Kidney capillary endothelial cell (primary cell): ENCODE data around the gene UTS2B.
A peak's percentile ranks its signal among the peaks of the same experiment; 100 is the strongest.

Experiments used
- DNase-seq: peaks from one replicate; pipeline ENCODE4 v3.0.0-alpha.2; 2018; ENCODE audit warnings: low spot score

UTS2B gene

GRCh38 chr3:191352014-191352413, 21.7 kb upstream of the UTS2B start:
- no peak for DNase-seq

- DNase-seq, result peak; percentile 36
Observed at GRCh38 chr3:191350396-191351090, 20.2 kb upstream of the UTS2B start.

- DNase-seq, result no peak
Observed at GRCh38 chr3:191348098-191348497, 17.8 kb upstream of the UTS2B start.

GRCh38 chr3:191347228-191347627, 16.9 kb upstream of the UTS2B start:
- DNase-seq, result no peak

GRCh38 chr3:191345334-191345733, 15.0 kb upstream of the UTS2B start:
- no peak for DNase-seq

GRCh38 chr3:191343913-191344312, 13.6 kb upstream of the UTS2B start:
- DNase-seq, result no peak

GRCh38 chr3:191343115-191343514, 12.8 kb upstream of the UTS2B start:
- no peak for DNase-seq

- no peak for DNase-seq
Observed at GRCh38 chr3:191342411-191342810, 12.1 kb upstream of the UTS2B start.

GRCh38 chr3:191342006-191342405, 11.7 kb upstream of the UTS2B start:
- no peak for DNase-seq

GRCh38 chr3:191340966-191341365, 10.6 kb upstream of the UTS2B start:
- no peak for DNase-seq

GRCh38 chr3:191340351-191340750, 10.0 kb upstream of the UTS2B start:
- no peak for DNase-seq

GRCh38 chr3:191339316-191339917, 9.1 kb upstream of the UTS2B start:
- DNase-seq, result no peak

- DNase-seq, result no peak
Observed at GRCh38 chr3:191338177-191338488, 7.8 kb upstream of the UTS2B start.

- DNase-seq, result no peak
Observed at GRCh38 chr3:191336833-191337232, 6.5 kb upstream of the UTS2B start.

GRCh38 chr3:191334346-191334893, 4.1 kb upstream of the UTS2B start:
- DNase-seq, result no peak

- no peak for DNase-seq
Observed at GRCh38 chr3:191333298-191333880, 3.1 kb upstream of the UTS2B start.

- DNase-seq, result peak; percentile 75
Observed at GRCh38 chr3:191331388-191331787, 1.1 kb upstream of the UTS2B start.

- no peak for DNase-seq
Observed at GRCh38 chr3:191330530-191331048, 263 bp upstream of the UTS2B start.

GRCh38 chr3:191328962-191329653, 1.2 kb downstream of the UTS2B start, which contains the start of gene CCDC50:
Gene CCDC50, plus strand, starts transcription at chr3:191329394. Its CDS starts 281 bp downstream, at chr3:191329675.
- DNase-seq, result peak; percentile 69

GRCh38 chr3:191328383-191328961, 1.9 kb downstream of the UTS2B start:
- DNase-seq, result no peak

GRCh38 chr3:191327526-191327925, 2.8 kb downstream of the UTS2B start:
- no peak for DNase-seq

GRCh38 chr3:191324936-191325335, 5.4 kb downstream of the UTS2B start:
- no peak for DNase-seq
